Esophagus squamous epithelium (tissue), 5 donors: ENCODE data around the gene EYS. TPM values are rescaled to one million over a fixed set of nuclear protein-coding genes. Genes with fewer than 3 reads are reported as not detected.

Experiments used
- DNase-seq: peaks from one replicate; lab custom pipeline; 2025; lab: John Stamatoyannopoulos, UW
- H3K27ac ChIP-seq, 4 donors: fragments of 200-600 bp; sonication (generic); one replicate each; pipeline ENCODE4 v1.5.1; 2016 to 2019; ENCODE audit warnings: mild to moderate bottlenecking in 1 of 4
- H3K27me3 ChIP-seq, 4 donors: fragments of 200-600 bp; sonication (generic); 1 replicate in 3 of 4; 2 replicates in 1 of 4; pipeline versions ENCODE4 v1.5.1 to v1.6.0; 2017 to 2021; ENCODE audit warnings: antibody characterized with exemption in 1 of 4
- H3K36me3 ChIP-seq, 3 donors: fragments of 200-600 bp; sonication (generic); one replicate each; pipeline ENCODE4 v1.5.1; 2016 to 2019
- H3K4me1 ChIP-seq, 3 donors: fragments of 200-600 bp; sonication (generic); one replicate each; pipeline ENCODE4 v1.5.1; 2017 to 2019
- H3K4me3 ChIP-seq, 4 donors: fragments of 200-600 bp; sonication (generic); 1 replicate in 3 of 4; 2 replicates in 1 of 4; pipeline ENCODE4 v1.5.1; 2016 to 2019; ENCODE audit warnings: mild to moderate bottlenecking in 2 of 4, moderate library complexity in 1 of 4
- H3K9me3 ChIP-seq, 3 donors: fragments of 200-600 bp; sonication (generic); one replicate each; pipeline ENCODE4 v1.5.1; 2016 to 2019
- POLR2A ChIP-seq, 4 donors: fragments of 450-650 bp; IDR thresholded peaks; one replicate each; pipeline ENCODE4 v1.6.1; 2017; ENCODE audit warnings: antibody characterized with exemption in 4 of 4, mild to moderate bottlenecking in 4 of 4, moderate library complexity in 3 of 4
- WGBS, 2 donors: methylation state at CpG; one replicate each; pipeline ENCODE4 v1.1.5; 2018; 5-methylcytosine and 5-hydroxymethylcytosine counted together
- intact Hi-C: fragments of 100-400 bp; cut with DNase I; formaldehyde crosslinking; loops from one replicate; pipeline ENCODE4 v1.15.0; 2022
- total RNA-seq, 4 donors: library from RNA; depleted of rRNA; stranded (reverse); fragments of >200 nt; gene quantifications; one replicate each; pipeline ENCODE4 v1.1.0, GENCODE V29; 2016
- TF ChIP-seq, protein P1 (sequence below), 6 experiments: fragments of 450-650 bp in 4 of 6; fragments of 200-600 bp in 2 of 6; sonication (generic) in 2 of 6; IDR thresholded peaks; one replicate each; pipeline ENCODE4 v1.5.1; 2016 to 2019; ENCODE audit warnings: antibody characterized with exemption in 6 of 6, mild to moderate bottlenecking in 4 of 6, moderate library complexity in 4 of 6
- donor health status: DM: yes; HTN: yes; CAD: no.

The EYS gene
- total RNA-seq, 4 donors from 2014 or later: 0.87 TPM; not detected in 3

DNA sequence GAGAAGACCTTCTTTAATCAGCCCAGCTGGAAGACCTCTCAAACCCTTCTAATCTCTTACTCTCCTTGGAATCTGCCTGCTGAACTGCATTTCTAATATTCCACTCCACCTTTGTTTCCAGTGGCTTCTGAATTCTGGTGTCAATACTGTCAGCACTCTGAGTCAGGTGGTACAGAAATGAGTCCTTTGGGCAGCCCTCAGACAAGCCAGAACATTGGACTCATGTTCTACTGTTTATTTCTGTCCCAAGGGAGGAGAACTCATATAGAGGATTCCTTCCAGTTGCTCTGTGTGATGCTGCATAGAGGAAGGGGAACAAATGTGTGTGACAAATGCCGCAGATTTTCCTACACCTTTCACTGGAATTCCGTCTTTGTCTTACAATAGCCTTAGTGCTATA, 1956.6 kb downstream of the EYS start:
- intact Hi-C loops: no loop called here
- Histone ChIP-seq H3K27ac (no peak overlapping the region), H3K4me1 (no peaks in the 10 kb centered on the region), H3K36me3 (no peaks in the 10 kb centered on the region), H3K9me3 (no peaks in the 10 kb centered on the region), H3K27me3 (no peaks in the 10 kb centered on the region), H3K4me3 (no peak overlapping the region)
- TF ChIP-seq, protein P1, sequence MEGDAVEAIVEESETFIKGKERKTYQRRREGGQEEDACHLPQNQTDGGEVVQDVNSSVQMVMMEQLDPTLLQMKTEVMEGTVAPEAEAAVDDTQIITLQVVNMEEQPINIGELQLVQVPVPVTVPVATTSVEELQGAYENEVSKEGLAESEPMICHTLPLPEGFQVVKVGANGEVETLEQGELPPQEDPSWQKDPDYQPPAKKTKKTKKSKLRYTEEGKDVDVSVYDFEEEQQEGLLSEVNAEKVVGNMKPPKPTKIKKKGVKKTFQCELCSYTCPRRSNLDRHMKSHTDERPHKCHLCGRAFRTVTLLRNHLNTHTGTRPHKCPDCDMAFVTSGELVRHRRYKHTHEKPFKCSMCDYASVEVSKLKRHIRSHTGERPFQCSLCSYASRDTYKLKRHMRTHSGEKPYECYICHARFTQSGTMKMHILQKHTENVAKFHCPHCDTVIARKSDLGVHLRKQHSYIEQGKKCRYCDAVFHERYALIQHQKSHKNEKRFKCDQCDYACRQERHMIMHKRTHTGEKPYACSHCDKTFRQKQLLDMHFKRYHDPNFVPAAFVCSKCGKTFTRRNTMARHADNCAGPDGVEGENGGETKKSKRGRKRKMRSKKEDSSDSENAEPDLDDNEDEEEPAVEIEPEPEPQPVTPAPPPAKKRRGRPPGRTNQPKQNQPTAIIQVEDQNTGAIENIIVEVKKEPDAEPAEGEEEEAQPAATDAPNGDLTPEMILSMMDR (IDR thresholded peaks at IDR 0.05): no peak
- no peak for TF ChIP-seq POLR2A (IDR thresholded peaks at IDR 0.05)
- 98 to 100% methylated on average over 2 of the region's 2 CpGs for WGBS, 2 donors
- DNase-seq: no peak

DNA sequence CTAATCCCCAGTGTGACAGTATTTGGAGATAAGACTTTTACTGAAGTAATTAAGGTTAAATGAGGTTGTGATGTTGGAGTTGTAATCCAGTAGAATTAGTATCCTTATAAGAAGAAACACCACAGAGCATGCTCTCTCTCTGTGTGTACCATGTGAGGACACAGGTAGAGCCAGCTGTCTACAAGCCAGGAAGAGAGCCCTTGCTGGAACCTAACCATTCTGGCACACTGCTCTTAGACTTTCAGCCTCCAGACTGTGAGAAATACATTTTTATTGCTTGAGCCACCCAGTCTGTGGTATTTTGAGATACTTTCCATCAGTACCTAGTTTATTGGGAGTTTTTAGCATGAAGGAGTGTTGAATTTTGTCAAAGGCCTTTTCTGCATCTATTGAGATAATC, 1961.2 kb downstream of the EYS start:
- no peaks in the 10 kb centered on the region for H3K36me3 ChIP-seq
- intact Hi-C loops: no loop called here
- no peak overlapping the region for H3K27ac ChIP-seq
- H3K27me3 ChIP-seq: no peaks in the 10 kb centered on the region
- TF ChIP-seq, protein P1 (IDR thresholded peaks at IDR 0.05): no peak
- TF ChIP-seq POLR2A (IDR thresholded peaks at IDR 0.05): no peak
- H3K9me3 ChIP-seq: no peaks in the 10 kb centered on the region
- H3K4me1 ChIP-seq: peaks cover 0 to 12% (median 0%) of the 10 kb centered on the region in 3 donors
- no peak for DNase-seq
- no peak overlapping the region for H3K4me3 ChIP-seq

DNA sequence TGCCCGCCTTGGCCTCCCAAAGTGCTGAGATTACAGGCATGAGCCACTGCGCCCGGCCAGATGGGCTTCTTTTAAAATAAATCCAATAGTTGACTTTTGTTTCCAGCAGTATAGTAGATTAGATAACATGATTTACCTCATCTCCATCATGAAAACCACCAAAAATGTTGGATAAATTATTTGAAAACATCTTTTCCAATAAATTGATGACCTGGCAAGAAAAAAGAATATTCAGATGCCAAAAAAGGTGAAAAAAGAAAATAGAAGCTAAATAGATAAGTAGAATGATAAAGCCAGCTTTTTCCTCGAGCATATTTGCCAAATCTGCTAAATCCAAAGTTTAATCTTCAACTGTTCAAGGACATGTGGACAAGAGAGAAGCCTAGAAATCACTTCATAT, 1962.2 kb downstream of the EYS start:
- Histone ChIP-seq H3K36me3 (no peaks in the 10 kb centered on the region), H3K27me3 (no peaks in the 10 kb centered on the region), H3K9me3 (no peaks in the 10 kb centered on the region), H3K4me3 (no peak overlapping the region), H3K4me1 (peaks cover 0 to 15% (median 0%) of the 10 kb centered on the region in 3 donors), H3K27ac (no peak overlapping the region)
- WGBS, 2 donors: 86 to 92% methylated on average over 4 of the region's 4 CpGs
- TF ChIP-seq, protein P1 (IDR thresholded peaks at IDR 0.05): no peak
- no peak for TF ChIP-seq POLR2A (IDR thresholded peaks at IDR 0.05)
- DNase-seq: no peak
- intact Hi-C loops: no loop called here

DNA sequence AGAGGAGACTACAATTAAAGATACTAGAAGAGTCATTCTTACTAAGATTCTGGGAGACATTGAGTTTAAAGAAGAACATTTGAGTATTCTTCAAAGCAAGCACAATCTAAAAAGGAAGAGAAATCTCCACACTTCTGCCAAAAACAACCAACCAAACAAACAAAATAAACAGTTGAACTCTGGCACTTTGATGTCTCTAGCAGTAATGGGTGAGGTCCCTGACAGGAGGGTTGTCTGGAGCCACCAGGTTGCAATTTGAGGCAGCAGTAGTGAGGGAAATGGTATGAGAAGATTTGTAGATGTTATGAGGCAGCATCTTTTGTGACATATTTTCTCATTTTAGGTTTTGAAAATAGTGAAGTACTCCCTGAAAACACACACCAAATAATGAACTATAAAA, 1963.3 kb downstream of the EYS start:
- DNase-seq: no peak
- no peaks in the 10 kb centered on the region for H3K27me3 ChIP-seq
- TF ChIP-seq, protein P1 (IDR thresholded peaks at IDR 0.05): no peak
- no peak for TF ChIP-seq POLR2A (IDR thresholded peaks at IDR 0.05)
- H3K4me3 ChIP-seq: no peak overlapping the region
- intact Hi-C loops: no loop called here
- H3K9me3 ChIP-seq: no peaks in the 10 kb centered on the region
- no peak overlapping the region for H3K27ac ChIP-seq
- no peaks in the 10 kb centered on the region for H3K36me3 ChIP-seq
- peaks cover 0 to 18% (median 0%) of the 10 kb centered on the region in 3 donors for H3K4me1 ChIP-seq

DNA sequence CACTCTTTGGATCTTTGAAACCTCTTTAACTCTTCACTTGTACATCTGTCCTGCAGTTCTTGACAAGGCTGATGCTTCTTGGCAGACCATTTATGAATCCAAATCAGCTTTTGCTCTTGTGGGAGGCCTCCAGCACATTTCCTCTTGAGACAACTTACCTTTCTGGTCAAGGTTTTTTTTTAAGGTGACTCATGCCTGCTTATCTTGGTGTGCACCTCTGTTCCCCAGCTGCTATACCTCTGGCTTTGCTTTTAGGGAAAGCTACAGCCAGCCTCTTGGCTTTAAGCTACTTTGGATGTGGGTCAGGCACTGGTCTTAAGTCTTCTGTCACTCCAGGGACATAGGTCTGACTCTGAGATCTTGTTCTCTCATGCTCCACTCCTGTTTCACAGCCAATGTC, 1965.0 kb downstream of the EYS start:
- H3K27me3 ChIP-seq: no peaks in the 10 kb centered on the region
- intact Hi-C loops: no loop called here
- H3K36me3 ChIP-seq: no peaks in the 10 kb centered on the region
- H3K4me1 ChIP-seq: peaks cover 0 to 18% (median 0%) of the 10 kb centered on the region in 3 donors
- no peak for DNase-seq
- TF ChIP-seq, protein P1 (IDR thresholded peaks at IDR 0.05): no peak
- no peak for TF ChIP-seq POLR2A (IDR thresholded peaks at IDR 0.05)
- H3K27ac ChIP-seq: no peak overlapping the region
- no peaks in the 10 kb centered on the region for H3K9me3 ChIP-seq
- no peak overlapping the region for H3K4me3 ChIP-seq
